ENCODE measurements around the gene PBX4.

Gene PBX4

DNA sequence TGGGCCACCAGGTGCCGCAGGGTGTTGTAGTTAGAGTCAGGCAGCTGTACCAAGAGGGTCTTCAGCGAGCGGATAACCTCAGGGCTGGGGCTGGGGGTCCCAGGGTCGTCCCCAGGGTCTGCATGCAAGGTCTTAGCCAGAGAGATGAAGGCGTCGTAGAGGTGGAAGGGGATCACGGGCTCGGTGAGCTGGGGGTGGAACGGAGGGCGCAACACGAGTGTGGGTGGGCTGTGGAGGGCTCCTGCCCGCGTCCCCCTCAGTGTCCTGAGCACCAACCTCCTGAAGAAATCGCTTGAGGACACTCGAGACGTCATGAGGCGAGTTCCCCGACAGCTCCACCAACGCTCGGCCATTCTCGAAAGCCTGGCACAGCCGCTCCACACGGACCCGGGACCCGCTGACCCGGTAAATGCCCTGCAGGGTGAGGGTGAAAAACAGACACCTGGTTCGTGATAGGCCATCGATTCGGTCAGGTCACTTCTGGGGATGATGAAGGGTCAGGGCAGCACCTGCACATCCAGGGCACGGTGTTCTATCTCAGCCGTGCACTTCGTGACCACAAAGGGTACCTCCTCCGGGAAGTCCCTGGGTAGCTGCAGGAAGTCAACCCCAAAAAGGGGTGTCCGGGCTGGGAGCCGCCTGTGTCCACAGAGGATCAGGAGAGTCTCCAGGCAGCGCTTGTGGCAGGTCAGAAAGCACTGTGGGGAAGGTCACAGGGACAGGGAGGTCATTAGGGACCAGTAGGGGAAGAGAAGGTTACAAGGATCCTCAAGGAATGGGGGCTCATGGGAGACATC, 16.2 kb upstream of the PBX4 start:
- TF ChIP-seq POLR2AphosphoS5 (IDR thresholded peaks at IDR 0.05; ENCODE audit: low read depth, low read length), result no peak
- TF ChIP-seq POLR2A (IDR thresholded peaks at IDR 0.05; ENCODE audit: low read depth, low read length), result 0 out of 2 replicates have a peak, but pooled peaks have one; percentile 11
- no peak for TF ChIP-seq TAF1 (IDR thresholded peaks at IDR 0.05; ENCODE audit: borderline replicate concordance, low read depth, low read length)
- no peak for DNase-seq (ENCODE audit: insufficient read length)
- FAIRE-seq, result no peak

DNA sequence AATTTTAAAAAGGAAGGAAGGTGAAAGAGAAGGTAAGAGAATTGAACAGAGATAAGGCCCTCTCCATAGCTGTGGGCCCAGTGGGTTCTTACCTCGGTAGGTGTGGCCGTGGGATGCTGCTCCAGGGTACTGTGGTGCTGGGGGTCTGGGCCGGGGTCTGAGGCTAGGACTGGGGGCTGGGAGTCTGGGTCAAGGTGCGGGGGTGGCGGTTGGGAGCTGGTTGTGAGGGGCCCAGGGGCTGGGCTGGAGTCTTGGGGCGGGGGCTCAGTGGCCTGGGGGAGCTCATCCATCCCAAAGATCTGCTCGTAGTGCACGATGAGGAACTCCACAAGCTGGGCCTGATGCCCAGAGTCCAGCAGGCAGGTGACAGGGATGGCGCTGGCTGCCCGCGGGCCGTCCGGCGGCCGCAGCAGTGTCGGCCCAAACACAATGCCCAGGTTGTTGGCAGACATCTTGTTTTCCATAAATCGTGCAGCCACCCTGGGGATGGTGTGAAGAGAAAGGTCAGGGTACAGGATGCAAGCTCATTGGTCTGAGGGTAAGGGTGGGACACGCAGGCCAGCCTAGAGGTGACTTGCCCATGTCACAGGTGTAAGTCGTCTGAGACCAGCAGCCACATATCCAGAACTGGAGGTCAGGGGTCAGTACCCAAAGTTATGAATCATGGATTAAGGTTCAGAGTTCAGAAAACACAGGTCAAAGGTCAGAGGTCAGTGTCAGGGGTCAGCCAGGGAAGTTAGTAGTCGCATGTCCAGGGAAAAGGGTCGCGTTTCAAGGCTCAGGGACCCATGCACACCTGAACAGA, 15.4 kb upstream of the PBX4 start:
- FAIRE-seq (no peak), DNase-seq (ENCODE audit: insufficient read length) (no peak)
- TF ChIP-seq TAF1 (IDR thresholded peaks at IDR 0.05; ENCODE audit: borderline replicate concordance, low read depth, low read length) (no peak), POLR2AphosphoS5 (IDR thresholded peaks at IDR 0.05; ENCODE audit: low read depth, low read length) (no peak), POLR2A (IDR thresholded peaks at IDR 0.05; ENCODE audit: low read depth, low read length) (no peak)

DNA sequence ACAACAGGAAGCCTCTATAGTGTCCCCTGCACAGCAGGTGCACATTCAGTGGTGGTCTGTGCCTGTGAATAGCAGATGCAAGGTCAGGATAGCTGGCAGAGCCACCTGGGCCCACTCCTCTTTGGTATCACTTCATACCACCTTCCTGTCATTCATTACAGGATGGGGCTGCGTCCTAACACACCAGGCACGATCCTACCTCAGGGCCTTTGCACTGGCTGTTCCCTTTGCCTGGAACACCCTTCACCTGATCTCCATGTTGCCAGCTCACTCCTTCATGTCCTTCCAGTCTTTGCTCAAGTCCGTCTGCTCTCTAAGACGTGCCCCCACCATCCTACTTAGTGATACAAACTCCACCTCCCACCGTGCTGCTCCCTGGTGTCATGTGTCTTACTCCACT, 14.2 kb upstream of the PBX4 start:
- no peak for FAIRE-seq
- TF ChIP-seq POLR2AphosphoS5 (IDR thresholded peaks at IDR 0.05; ENCODE audit: low read depth, low read length), result no peak
- no peak for TF ChIP-seq TAF1 (IDR thresholded peaks at IDR 0.05; ENCODE audit: borderline replicate concordance, low read depth, low read length)
- no peak for TF ChIP-seq POLR2A (IDR thresholded peaks at IDR 0.05; ENCODE audit: low read depth, low read length)
- DNase-seq (ENCODE audit: insufficient read length), result no peak

DNA sequence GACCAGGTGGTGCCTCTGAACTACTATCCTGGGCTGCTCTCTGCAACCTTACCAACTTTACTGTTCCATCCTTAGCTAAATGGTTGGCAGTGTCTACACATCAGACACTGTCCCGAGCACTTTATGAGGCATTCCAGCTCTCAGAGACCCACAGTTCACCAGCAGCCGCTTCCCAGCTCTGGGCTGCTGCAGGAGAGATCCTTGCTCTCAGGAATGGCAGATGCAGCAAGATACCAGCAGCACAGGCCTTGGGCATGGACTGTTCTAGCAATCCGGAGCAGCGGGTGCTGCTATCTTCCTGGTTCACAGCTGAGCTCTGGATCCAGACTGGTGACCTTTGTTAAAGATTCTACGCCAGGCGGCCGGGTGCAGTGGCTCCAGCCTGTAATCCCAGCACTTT, 12.9 kb upstream of the PBX4 start:
- DNase-seq (ENCODE audit: insufficient read length) (no peak), FAIRE-seq (no peak)
- no peak for TF ChIP-seq POLR2AphosphoS5 (IDR thresholded peaks at IDR 0.05; ENCODE audit: low read depth, low read length)
- TF ChIP-seq TAF1 (IDR thresholded peaks at IDR 0.05; ENCODE audit: borderline replicate concordance, low read depth, low read length), result no peak
- no peak for TF ChIP-seq POLR2A (IDR thresholded peaks at IDR 0.05; ENCODE audit: low read depth, low read length)

DNA sequence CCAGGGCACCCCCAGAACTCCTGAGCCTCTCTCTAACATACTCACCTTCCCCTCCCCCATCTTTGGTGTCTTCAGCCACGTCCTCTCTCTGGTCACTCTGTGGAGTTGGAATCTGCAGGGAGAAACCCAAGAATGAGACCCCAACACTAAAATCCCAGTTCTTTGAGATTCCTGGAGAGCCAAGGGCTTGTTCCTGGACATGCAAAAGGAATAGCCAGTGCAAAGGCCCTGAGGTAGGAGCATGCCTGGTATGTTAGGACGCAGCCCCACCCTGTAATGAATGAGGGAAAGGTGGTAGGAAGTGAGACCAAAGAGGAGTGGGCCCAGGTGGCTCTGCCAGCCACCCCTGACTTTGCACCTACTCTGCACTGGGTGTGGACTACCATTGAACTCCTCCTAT, 11.9 kb upstream of the PBX4 start:
- TF ChIP-seq POLR2A (IDR thresholded peaks at IDR 0.05; ENCODE audit: low read depth, low read length) (no peak), POLR2AphosphoS5 (IDR thresholded peaks at IDR 0.05; ENCODE audit: low read depth, low read length) (0 out of 2 replicates have a peak, but pooled peaks have one; percentile 15), TAF1 (IDR thresholded peaks at IDR 0.05; ENCODE audit: borderline replicate concordance, low read depth, low read length) (no peak)
- FAIRE-seq, result no peak
- DNase-seq (ENCODE audit: insufficient read length), result no peak

DNA sequence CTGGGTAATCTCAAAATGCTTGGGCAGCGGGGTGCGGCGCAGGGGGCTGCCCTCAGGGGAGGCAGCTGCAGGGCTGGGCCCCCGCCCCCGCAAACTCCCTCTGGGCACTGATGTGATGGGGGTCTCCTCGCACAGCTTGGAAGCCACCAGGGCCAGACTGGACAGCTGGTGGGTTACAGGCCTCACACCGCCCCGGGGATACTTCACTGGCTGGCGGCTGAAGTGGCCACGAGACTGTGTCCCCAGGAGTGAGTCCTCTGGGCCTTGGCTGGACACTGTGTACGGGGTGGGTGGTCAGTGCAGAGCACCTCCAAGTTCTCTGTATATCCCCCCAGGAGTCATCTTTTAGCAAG, 11.6 kb upstream of the PBX4 start:
- FAIRE-seq (no peak), DNase-seq (ENCODE audit: insufficient read length) (no peak)
- TF ChIP-seq TAF1 (IDR thresholded peaks at IDR 0.05; ENCODE audit: borderline replicate concordance, low read depth, low read length) (no peak), POLR2A (IDR thresholded peaks at IDR 0.05; ENCODE audit: low read depth, low read length) (no peak), POLR2AphosphoS5 (IDR thresholded peaks at IDR 0.05; ENCODE audit: low read depth, low read length) (no peak)

DNA sequence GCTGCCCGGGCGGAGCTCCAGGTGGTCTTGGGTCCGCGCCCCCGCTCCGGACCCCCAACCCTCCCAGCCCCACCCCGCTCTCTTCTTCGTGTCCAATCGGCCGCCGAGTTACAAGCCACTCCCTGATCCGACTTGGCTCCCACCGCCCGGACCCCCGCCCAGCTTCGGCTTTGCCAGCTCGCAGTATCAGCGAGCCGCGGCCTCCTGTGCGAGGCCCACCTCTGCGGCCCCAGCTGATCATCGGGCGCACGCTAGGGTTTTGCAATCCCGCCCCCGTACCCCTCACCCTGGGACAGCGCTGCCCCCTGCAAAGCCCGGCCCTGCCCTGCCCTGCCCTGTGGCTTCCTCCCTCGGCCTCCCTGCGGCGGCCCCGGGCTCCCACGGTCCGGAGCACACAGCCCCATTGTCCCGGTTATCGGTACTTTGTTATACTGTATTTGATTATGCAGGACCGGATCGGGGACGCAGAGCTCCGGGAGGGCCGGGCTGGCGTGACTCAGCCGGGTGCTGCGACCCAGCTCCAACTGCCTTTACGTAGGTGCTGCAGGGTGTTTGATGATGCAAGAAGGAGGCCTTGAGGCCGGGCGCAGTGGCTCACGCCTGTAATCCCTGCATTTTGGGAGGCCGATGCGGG, 10.1 kb upstream of the PBX4 start:
- no peak for DNase-seq (ENCODE audit: insufficient read length)
- no peak for FAIRE-seq
- 0 out of 2 replicates have a peak, but pooled peaks have one; percentile 46 for TF ChIP-seq POLR2A (IDR thresholded peaks at IDR 0.05; ENCODE audit: low read depth, low read length)
- TF ChIP-seq POLR2AphosphoS5 (IDR thresholded peaks at IDR 0.05; ENCODE audit: low read depth, low read length), result no peak

DNA sequence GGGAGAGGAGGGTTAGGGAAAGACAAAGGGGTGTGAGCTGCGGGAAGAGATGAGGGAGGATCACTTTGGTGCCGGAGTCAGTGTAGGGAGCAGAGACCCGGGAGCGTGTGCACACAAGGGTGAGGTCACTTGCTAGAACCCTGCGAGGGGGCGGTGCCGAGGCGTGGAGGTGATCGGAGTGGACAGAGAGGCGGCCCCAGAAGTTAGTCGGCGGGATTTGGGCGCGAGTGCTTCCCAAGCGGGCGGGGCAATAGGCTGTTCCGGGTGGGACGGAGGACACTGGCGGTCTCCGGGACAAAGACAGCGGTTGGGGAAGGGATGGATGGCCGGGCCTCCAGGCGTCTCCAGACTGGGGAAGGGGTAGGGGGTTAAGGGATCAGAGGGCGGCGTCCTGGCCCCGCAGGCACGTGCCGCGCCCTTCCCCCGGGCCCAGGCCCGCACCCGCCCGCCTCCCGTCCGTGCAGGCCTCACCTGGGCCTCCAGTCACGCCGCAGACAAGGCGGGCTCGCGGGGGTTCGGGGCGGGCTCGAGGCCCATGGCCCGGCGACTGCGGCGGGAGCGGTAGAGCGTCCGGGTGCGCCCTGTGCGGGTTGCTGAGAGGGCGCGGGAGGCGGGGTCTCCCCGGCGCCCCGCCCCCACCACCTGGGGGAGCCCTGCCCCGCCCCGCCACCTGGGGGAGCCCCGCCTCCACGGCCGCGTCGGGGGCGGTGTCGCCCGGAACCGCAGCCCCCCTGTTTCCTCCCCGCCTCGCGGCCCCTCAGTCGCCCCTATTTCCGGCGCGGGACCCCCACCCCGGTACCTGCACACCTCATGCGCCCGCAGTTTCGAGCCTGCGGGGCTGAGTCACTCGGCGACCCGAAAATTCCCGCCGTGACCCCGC, 9.4 kb upstream of the PBX4 start, which contains the start of gene LPAR2:
Gene LPAR2, minus strand, starts transcription at position 600 of the 880 bp plus-strand sequence. CDS start 945 bp downstream, outside the sequence.
- TF ChIP-seq TAF1 (IDR thresholded peaks at IDR 0.05; ENCODE audit: borderline replicate concordance, low read depth, low read length) (no peak), POLR2AphosphoS5 (IDR thresholded peaks at IDR 0.05; ENCODE audit: low read depth, low read length) (peak; percentile 60), POLR2A (IDR thresholded peaks at IDR 0.05; ENCODE audit: low read depth, low read length) (peak; percentile 55)
- FAIRE-seq, result peak; percentile 88
- DNase-seq (ENCODE audit: insufficient read length), result peak; percentile 97

DNA sequence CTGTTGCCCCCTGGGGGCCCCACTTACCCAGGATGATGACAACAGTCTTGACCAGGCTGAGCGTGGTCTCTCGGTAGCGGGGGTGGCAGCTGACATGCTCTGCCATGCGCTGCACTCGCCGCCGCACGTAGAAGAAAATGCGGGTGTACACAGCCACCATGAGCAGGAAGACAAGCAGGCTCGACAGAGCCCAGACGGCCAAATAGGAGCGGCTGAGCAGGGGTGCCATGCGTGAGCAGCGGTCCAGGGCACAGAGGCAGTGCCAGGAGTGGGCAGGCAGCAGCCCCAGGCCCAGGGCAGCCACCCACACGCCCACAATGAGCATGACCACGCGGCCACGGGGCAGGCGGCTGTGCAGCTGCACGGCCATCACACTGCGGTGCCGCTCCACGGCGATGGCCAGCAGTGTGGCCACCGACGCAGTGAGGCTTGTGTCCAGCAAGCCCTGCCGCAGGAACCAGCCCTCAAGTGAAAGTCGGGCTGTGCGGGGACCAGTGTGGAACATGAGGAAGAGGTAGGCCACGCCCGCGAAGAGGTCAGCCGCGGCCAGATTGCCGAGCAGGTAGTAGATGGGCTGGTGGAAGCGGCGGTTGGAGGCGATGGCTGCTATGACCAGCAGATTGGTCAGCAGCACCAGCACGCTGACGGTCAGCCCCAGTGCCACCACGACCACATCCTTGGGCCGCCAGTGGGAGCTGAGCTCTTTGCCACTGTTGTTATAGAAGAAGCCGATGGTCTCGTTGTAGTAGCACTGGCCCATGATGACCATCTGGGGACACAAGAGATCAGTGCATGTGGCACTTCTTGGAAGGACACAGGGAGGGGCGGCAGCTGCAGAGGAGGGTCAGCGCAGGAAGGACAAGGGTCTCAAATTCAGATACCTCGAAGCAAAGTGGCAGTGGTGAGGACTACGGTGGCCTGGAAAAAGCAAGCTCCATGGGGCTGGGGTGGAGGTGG, 8.3 kb upstream of the PBX4 start:
- DNase-seq (ENCODE audit: insufficient read length) (no peak), FAIRE-seq (no peak)
- no peak; the same call in 1 of the 2 replicates for TF ChIP-seq POLR2AphosphoS5 (IDR thresholded peaks at IDR 0.05; ENCODE audit: low read depth, low read length)
- no peak for TF ChIP-seq TAF1 (IDR thresholded peaks at IDR 0.05; ENCODE audit: borderline replicate concordance, low read depth, low read length)
- TF ChIP-seq POLR2A (IDR thresholded peaks at IDR 0.05; ENCODE audit: low read depth, low read length), result peak; percentile 8; the same call in 1 of the 2 replicates
